Measurements from ENCODE around the gene NEU4.

DNA sequence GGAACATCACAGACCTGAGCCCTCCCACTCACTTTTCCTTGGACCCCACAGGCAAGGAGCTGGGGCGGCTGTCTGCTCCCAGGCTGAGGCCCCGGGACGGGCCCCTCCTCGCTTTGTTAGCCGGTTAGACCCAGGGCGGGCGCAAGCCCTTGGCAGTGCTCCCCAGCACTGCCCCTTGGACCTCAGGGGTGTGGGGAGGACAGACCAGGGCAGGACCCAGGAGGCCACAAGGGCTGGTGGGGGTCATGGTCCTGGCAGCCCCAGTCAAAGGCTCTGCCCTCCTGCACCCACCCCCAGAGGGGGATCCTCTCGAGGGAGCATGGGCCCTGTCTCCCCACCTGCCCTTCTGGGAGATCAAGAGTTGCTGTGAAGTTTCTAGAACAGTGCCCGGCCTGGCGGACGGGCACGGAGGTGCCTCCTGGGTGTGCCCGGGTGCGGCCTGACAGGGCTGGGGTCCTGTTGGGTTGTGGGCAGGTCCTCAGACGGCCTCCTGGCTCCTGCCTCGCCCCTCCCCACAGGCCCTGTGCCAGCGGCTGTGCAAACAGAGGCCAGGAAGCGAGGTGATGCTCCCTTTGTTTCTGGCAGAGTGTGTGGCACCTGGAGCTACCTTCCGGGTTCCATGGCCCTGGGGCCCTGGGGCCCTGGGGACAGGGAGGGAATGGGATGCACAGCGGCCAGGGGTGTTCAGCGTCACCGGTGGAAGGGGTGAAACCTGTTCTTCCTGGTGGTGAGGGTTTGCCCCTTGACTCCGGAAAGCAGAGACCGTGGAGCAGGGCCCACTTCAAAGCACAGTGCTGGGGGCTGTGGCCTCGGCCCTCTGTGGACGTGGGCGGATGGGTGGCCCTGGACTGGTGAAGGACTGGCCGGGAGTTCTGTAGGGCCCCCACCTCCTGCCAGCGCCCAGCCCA lies 35.2 kb upstream of the NEU4 start:
- TF ChIP-seq, protein P1, sequence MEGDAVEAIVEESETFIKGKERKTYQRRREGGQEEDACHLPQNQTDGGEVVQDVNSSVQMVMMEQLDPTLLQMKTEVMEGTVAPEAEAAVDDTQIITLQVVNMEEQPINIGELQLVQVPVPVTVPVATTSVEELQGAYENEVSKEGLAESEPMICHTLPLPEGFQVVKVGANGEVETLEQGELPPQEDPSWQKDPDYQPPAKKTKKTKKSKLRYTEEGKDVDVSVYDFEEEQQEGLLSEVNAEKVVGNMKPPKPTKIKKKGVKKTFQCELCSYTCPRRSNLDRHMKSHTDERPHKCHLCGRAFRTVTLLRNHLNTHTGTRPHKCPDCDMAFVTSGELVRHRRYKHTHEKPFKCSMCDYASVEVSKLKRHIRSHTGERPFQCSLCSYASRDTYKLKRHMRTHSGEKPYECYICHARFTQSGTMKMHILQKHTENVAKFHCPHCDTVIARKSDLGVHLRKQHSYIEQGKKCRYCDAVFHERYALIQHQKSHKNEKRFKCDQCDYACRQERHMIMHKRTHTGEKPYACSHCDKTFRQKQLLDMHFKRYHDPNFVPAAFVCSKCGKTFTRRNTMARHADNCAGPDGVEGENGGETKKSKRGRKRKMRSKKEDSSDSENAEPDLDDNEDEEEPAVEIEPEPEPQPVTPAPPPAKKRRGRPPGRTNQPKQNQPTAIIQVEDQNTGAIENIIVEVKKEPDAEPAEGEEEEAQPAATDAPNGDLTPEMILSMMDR (IDR thresholded peaks at IDR 0.05) = no peak
- TF ChIP-seq POLR2A (IDR thresholded peaks at IDR 0.05) = no peak

Data from testis (tissue), 2 donors.